OCI-LY3 (cell line): ENCODE measurements around the gene RAI1.
A peak's percentile ranks its signal among the peaks of the same experiment; 100 is the strongest.

ENCODE experiments used
- H2AFZ ChIP-seq: fragments of 200-600, 300-600 bp; shearing (Covaris generic); 2 replicates; pipeline ENCODE4 v1.6.0; 2014; ENCODE audit warnings: antibody characterized with exemption, low read depth, low read length
- H3K27ac ChIP-seq: fragments of 200-600, 300-600 bp; sonication (generic); 2 replicates; pipeline ENCODE4 v1.5.1; 2014; ENCODE audit warnings: mild to moderate bottlenecking, low read length, moderate library complexity, mixed read lengths
- H3K27me3 ChIP-seq: fragments of 200-600, 300-600 bp; sonication (generic); 2 replicates; pipeline ENCODE4 v1.6.1; 2014; ENCODE audit warnings: low read depth, low read length, mixed read lengths
- H3K36me3 ChIP-seq: fragments of 200-600, 300-600 bp; sonication (generic); replicated peaks from 2 replicates; pipeline ENCODE3; 2014; ENCODE audit warnings: low read depth, low read length, mixed read lengths
- H3K4me1 ChIP-seq: fragments of 300-600, 200-600 bp; sonication (generic); 2 replicates; pipeline ENCODE4 v1.6.1; 2014; ENCODE audit warnings: low read length, mixed read lengths
- H3K4me2 ChIP-seq: fragments of 200-600, 300-600 bp; sonication (generic); 2 replicates; pipeline ENCODE4 v1.6.1; 2014; ENCODE audit warnings: low read length, mixed read lengths
- H3K4me3 ChIP-seq: fragments of 300-600, 200-600 bp; sonication (generic); 2 replicates; pipeline ENCODE4 v1.5.1; 2014; ENCODE audit warnings: antibody characterized with exemption, mild to moderate bottlenecking, low read length, moderate library complexity
- H3K79me2 ChIP-seq: fragments of 300-600, 200-600 bp; shearing (Covaris generic); 2 replicates; pipeline ENCODE4 v1.6.1; 2014; ENCODE audit warnings: mild to moderate bottlenecking, low read length, mixed read lengths
- H3K9ac ChIP-seq: fragments of 300-600, 200-600 bp; shearing (Covaris generic); 2 replicates; pipeline ENCODE4 v1.6.0; 2014; ENCODE audit warnings: mild to moderate bottlenecking, low read length, moderate library complexity
- H3K9me3 ChIP-seq: fragments of 200-600, 300-600 bp; shearing (Covaris generic); 2 replicates; pipeline ENCODE4 v1.6.1; 2014; ENCODE audit warnings: low read length, mixed read lengths; ENCODE audit not compliant: insufficient read depth
- H4K20me1 ChIP-seq: fragments of 200-600, 300-600 bp; sonication (generic); 2 replicates; pipeline ENCODE4 v1.6.1; 2016; ENCODE audit warnings: low read length, mixed read lengths; ENCODE audit not compliant: insufficient read depth
- EZH2phosphoT487 ChIP-seq: fragments of 200-600 bp; shearing (Covaris generic); IDR thresholded peaks from 2 replicates; pipeline ENCODE4 v1.6.1; 2018; ENCODE audit warnings: antibody characterized with exemption, mixed run types, low read depth
- TF ChIP-seq, protein P1 (sequence below): fragments of 200-600, 300-600 bp; sonication (generic); IDR thresholded peaks from 2 replicates; pipeline ENCODE4 v1.5.1; 2014; ENCODE audit warnings: antibody characterized with exemption, low read length, low read depth

The RAI1 gene

GRCh38 chr17:17824783-17825614 lies 143.7 kb downstream of the RAI1 start:
- Histone ChIP-seq H3K9ac (no peak overlapping the region), H3K9me3 (no peaks in the 10 kb centered on the region), H2AFZ (no peak overlapping the region), H4K20me1 (peaks cover 27% of the 10 kb centered on the region), H3K4me2 (peak overlapping the region; percentile 82; the same call in 1 of the 2 replicates), H3K27ac (no peak overlapping the region; the same call in 1 of the 2 replicates), H3K27me3 (no peaks in the 10 kb centered on the region), H3K79me2 (peaks cover 4% of the 10 kb centered on the region; the same call in 1 of the 2 replicates), H3K4me3 (no peak overlapping the region), H3K4me1 (peaks cover 28% of the 10 kb centered on the region), H3K36me3 (no peaks in the 10 kb centered on the region)
- TF ChIP-seq, protein P1, sequence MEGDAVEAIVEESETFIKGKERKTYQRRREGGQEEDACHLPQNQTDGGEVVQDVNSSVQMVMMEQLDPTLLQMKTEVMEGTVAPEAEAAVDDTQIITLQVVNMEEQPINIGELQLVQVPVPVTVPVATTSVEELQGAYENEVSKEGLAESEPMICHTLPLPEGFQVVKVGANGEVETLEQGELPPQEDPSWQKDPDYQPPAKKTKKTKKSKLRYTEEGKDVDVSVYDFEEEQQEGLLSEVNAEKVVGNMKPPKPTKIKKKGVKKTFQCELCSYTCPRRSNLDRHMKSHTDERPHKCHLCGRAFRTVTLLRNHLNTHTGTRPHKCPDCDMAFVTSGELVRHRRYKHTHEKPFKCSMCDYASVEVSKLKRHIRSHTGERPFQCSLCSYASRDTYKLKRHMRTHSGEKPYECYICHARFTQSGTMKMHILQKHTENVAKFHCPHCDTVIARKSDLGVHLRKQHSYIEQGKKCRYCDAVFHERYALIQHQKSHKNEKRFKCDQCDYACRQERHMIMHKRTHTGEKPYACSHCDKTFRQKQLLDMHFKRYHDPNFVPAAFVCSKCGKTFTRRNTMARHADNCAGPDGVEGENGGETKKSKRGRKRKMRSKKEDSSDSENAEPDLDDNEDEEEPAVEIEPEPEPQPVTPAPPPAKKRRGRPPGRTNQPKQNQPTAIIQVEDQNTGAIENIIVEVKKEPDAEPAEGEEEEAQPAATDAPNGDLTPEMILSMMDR = no peak
- no peak for TF ChIP-seq EZH2phosphoT487

DNA sequence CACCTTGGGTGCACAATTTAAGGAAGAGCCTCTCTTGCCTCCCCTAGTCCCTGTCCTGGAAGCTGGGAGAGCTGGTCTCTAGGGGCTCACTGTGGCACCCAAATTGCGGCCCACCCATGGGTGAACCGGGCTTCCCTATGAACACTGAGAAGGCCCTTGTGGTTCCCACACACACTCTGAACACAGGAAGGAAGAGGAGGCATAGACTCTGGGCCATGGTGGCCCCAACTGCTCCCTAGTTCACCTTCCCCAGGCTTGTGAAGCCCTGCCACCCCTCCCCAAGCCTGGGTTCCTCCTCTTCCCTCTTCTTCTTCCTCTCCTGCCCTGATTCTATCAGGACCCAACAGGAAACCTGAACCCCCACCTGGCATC lies 145.1 kb downstream of the RAI1 start:
- no peak overlapping the region for H3K4me2 ChIP-seq
- no peak overlapping the region for H3K9ac ChIP-seq
- H3K79me2 ChIP-seq = peaks cover 7% of the 10 kb centered on the region; the same call in 1 of the 2 replicates

GRCh38 chr17:17826942-17827785 lies 145.9 kb downstream of the RAI1 start:
- Histone ChIP-seq H3K4me1 (peaks cover 19% of the 10 kb centered on the region), H3K4me3 (no peak overlapping the region), H3K27me3 (no peaks in the 10 kb centered on the region), H4K20me1 (peaks cover 29% of the 10 kb centered on the region; the same call in 1 of the 2 replicates), H3K4me2 (no peak overlapping the region), H3K79me2 (peaks cover 13% of the 10 kb centered on the region; the same call in 1 of the 2 replicates), H2AFZ (no peak overlapping the region), H3K9ac (no peak overlapping the region), H3K27ac (no peak overlapping the region), H3K9me3 (no peaks in the 10 kb centered on the region), H3K36me3 (no peaks in the 10 kb centered on the region)
- TF ChIP-seq, protein P1 = no peak
- TF ChIP-seq EZH2phosphoT487 = no peak

More for the DNA sequence above, 145.1 kb downstream of the RAI1 start:
- TF ChIP-seq EZH2phosphoT487 = no peak
- TF ChIP-seq, protein P1 = no peak
- no peak overlapping the region for H3K4me3 ChIP-seq
- no peaks in the 10 kb centered on the region for H3K36me3 ChIP-seq
- H3K9me3 ChIP-seq = no peaks in the 10 kb centered on the region
- H3K27me3 ChIP-seq = no peaks in the 10 kb centered on the region
- H4K20me1 ChIP-seq = peaks cover 27% of the 10 kb centered on the region; the same call in 1 of the 2 replicates
- H3K4me1 ChIP-seq = peaks cover 19% of the 10 kb centered on the region
- H3K27ac ChIP-seq = no peak overlapping the region
- no peak overlapping the region for H2AFZ ChIP-seq
